RWPE2 (cell line): ENCODE data around the gene ADAM12.

Experiments used
- ATAC-seq: fragments of 200-7000 bp; cut with Tn5 transposase; 3 replicates; pipeline ENCODE4 v1.9.1; 2021; ENCODE audit warnings: low read depth
- DNase-seq: peaks from one replicate; pipeline ENCODE4 v3.0.0-alpha.2; 2020; ENCODE audit warnings: low spot score
- H3K27ac ChIP-seq: fragments of 450-650 bp; 2 replicates; pipeline ENCODE4 v1.5.1; 2017; ENCODE audit warnings: mild to moderate bottlenecking; ENCODE audit not compliant: poor library complexity, severe bottlenecking
- H3K27me3 ChIP-seq: fragments of 250-450 bp; sonication (Bioruptor Pico); 2 replicates; pipeline ENCODE4 v1.5.1; 2021; ENCODE audit warnings: mild to moderate bottlenecking, moderate library complexity; ENCODE audit not compliant: insufficient read depth, poor library complexity, severe bottlenecking
- H3K36me3 ChIP-seq: fragments of 250-450 bp; sonication (Bioruptor Pico); 2 replicates; pipeline ENCODE4 v1.5.1; 2020; ENCODE audit warnings: low read depth, mild to moderate bottlenecking, moderate library complexity
- H3K4me1 ChIP-seq: fragments of 250-450 bp; sonication (Bioruptor Pico); 2 replicates; pipeline ENCODE4 v1.5.1; 2021; ENCODE audit warnings: mild to moderate bottlenecking, moderate library complexity; ENCODE audit not compliant: insufficient read depth, poor library complexity, severe bottlenecking
- H3K4me3 ChIP-seq: fragments of 250-450 bp; sonication (Bioruptor Pico); 2 replicates; pipeline ENCODE4 v1.5.1; 2021; ENCODE audit warnings: mild to moderate bottlenecking, moderate library complexity; ENCODE audit not compliant: severe bottlenecking
- H3K9me3 ChIP-seq: fragments of 250-450 bp; sonication (Bioruptor Pico); 2 replicates; pipeline ENCODE4 v1.5.1; 2021; ENCODE audit warnings: mild to moderate bottlenecking, moderate library complexity; ENCODE audit not compliant: severe bottlenecking
- CTCF ChIP-seq: fragments of 450-650 bp; IDR thresholded peaks from one replicate; pipeline ENCODE4 v1.5.1; 2017; ENCODE audit warnings: mild to moderate bottlenecking, moderate library complexity; ENCODE audit not compliant: poor library complexity, severe bottlenecking

ADAM12 gene

GRCh38 chr10:126160971-126161630, 227.2 kb downstream of the ADAM12 start:
- ATAC-seq: no peak
- no peak for DNase-seq
- Histone ChIP-seq H3K4me1 (no peaks in the 10 kb centered on the region), H3K9me3 (no peaks in the 10 kb centered on the region), H3K36me3 (no peaks in the 10 kb centered on the region), H3K4me3 (no peak overlapping the region), H3K27me3 (no peaks in the 10 kb centered on the region), H3K27ac (no peak overlapping the region)
- TF ChIP-seq CTCF: peak; percentile 34

GRCh38 chr10:126160571-126160970, 227.7 kb downstream of the ADAM12 start:
- no peaks in the 10 kb centered on the region for H3K4me1 ChIP-seq
- DNase-seq (no peak), ATAC-seq (no peak)
- TF ChIP-seq CTCF: no peak
- H3K9me3 ChIP-seq: no peaks in the 10 kb centered on the region
- no peaks in the 10 kb centered on the region for H3K36me3 ChIP-seq
- H3K27me3 ChIP-seq: no peaks in the 10 kb centered on the region
- no peak overlapping the region for H3K4me3 ChIP-seq
- no peak overlapping the region for H3K27ac ChIP-seq

- Histone ChIP-seq H3K9me3 (no peaks in the 10 kb centered on the region), H3K4me3 (no peak overlapping the region), H3K36me3 (no peaks in the 10 kb centered on the region), H3K4me1 (no peaks in the 10 kb centered on the region), H3K27ac (no peak overlapping the region), H3K27me3 (no peaks in the 10 kb centered on the region)
- no peak for TF ChIP-seq CTCF
- ATAC-seq (no peak), DNase-seq (no peak)
Measured at GRCh38 chr10:126158133-126158892, 230.0 kb downstream of the ADAM12 start.

DNA sequence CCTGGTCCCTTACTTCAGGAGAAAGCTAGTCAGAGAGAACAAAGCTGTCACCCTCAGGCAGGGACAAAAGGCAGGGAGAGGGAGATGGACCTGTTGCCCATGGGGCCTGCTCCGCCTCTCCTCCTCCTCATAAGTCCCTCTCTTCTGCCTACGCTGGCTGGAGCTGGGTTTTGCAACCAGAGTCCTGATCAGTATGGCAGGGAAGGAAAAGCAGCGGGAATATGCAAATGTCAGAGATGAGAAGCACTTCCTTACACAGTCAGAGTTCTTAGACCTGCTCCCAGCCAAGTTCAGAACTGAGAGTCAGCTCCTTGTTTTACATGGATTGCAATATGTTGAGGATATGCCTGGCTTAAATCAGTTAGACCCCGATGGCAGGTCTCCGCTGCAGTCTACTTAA, 231.1 kb downstream of the ADAM12 start:
- Histone ChIP-seq H3K9me3 (no peaks in the 10 kb centered on the region), H3K27me3 (no peaks in the 10 kb centered on the region), H3K27ac (no peak overlapping the region), H3K4me3 (no peak overlapping the region), H3K36me3 (no peaks in the 10 kb centered on the region), H3K4me1 (no peaks in the 10 kb centered on the region)
- no peak for ATAC-seq
- no peak for DNase-seq
- TF ChIP-seq CTCF: no peak

GRCh38 chr10:126156503-126156902, 231.8 kb downstream of the ADAM12 start:
- no peaks in the 10 kb centered on the region for H3K9me3 ChIP-seq

More at GRCh38 chr10:126156503-126156902, 231.8 kb downstream of the ADAM12 start:
- no peaks in the 10 kb centered on the region for H3K27me3 ChIP-seq
- no peak overlapping the region for H3K4me3 ChIP-seq
- DNase-seq (no peak), ATAC-seq (no peak)
- TF ChIP-seq CTCF: no peak
- H3K36me3 ChIP-seq: no peaks in the 10 kb centered on the region
- no peaks in the 10 kb centered on the region for H3K4me1 ChIP-seq
- no peak overlapping the region for H3K27ac ChIP-seq
